NAMALWA (cell line): ENCODE data around the gene PTPRD.
A peak's percentile ranks its signal among the peaks of the same experiment; 100 is the strongest.

Experiments
- DNase-seq: peaks from one replicate; pipeline ENCODE4 v3.0.0-alpha.2; 2015; ENCODE audit warnings: low spot score

PTPRD gene

DNA sequence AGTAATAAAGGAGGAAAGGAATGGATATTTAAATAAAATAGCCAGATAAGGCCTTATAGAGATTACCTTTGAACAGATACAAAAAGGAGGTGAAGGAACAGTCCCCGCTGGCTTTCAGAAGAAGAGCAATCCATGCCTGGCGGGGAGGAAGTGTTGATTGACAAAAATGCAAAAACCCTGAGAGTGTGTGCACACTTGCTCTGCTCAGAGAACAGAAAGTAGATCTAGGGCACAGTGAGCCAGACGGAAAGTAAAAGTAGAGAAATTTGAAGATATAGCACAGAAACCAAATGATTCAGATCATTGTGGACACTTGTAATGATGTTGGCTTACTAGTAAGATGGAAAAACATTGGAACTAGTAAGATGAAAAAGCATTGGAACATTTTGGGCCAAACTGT is 720.6 kb downstream of the PTPRD start:
- DNase-seq: peak; percentile 11

DNA sequence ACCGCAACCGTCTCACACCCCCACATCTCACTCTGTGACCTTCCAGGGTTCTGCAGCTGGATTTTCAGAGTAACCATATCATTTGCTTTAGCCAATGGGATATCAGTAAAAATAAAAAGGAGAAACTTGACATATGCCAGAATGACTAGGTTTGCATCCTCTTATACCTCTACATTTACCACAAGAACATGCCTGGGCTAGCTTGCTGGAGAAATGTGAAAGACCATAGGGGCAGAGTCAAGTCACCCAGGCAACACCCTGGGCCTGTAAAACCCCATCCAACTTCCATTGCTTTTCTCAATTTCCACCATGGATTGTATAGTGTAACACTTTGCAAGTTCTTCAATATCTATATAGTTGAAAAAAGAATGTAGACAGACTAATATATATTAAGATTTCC is 731.1 kb downstream of the PTPRD start:
- DNase-seq: no peak

- DNase-seq: peak; percentile 12
These were observed 738.5 kb downstream of the PTPRD start for GRCh38 chr9:9874270-9874669.

GRCh38 chr9:9862235-9862810 is 750.5 kb downstream of the PTPRD start:
- no peak for DNase-seq

DNA sequence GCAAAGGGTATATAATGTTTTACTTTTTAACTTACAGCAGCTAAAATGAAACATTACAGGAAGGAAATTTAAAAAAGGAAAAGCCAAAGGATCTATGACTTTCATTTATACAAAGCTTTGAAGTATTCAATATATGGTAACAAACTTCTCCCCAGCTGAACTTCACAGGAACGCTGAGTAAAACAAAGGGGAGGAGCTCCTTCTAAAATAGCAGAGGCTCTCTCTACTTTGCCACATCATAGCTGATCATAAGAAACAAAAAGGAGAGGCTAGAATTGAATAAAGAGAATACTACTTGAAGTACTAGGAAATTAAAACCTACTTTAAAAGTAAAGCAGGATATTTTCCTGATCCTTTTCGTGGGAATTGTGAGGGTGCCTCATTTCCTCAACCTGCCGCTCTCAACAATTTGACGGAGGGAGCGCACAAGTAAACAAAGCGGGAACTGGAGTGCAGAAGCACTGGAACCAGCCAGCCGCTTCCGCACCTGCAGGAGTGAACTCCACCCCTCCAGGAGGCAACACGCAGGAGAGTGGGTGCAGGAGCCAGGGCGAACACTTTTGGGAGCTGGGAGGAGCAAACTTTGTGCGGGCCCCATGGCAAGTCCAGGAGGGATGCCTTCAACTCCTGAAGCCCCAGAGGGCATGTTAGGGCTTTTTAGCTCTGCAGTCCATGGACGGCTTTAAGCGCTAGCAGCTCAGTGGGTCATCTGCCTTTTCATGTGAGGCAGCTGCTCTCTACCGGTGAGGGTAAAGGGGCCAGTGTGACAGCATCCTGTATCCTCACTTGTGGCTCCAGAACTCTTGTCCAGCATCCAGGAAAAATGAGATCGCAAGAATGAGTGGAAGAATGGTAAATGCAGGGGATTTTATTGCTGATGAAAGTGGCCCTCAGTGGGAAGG is 757.4 kb downstream of the PTPRD start:
- DNase-seq: no peak

- DNase-seq: no peak
These were observed 765.1 kb downstream of the PTPRD start for GRCh38 chr9:9847750-9848149.

- DNase-seq: peak; percentile 25
These were observed 766.2 kb downstream of the PTPRD start for GRCh38 chr9:9846557-9846956.

GRCh38 chr9:9820436-9820835 is 792.4 kb downstream of the PTPRD start:
- no peak for DNase-seq

GRCh38 chr9:9819886-9820285 is 792.9 kb downstream of the PTPRD start:
- no peak for DNase-seq

- DNase-seq: no peak
These were observed 795.6 kb downstream of the PTPRD start for GRCh38 chr9:9817176-9817575.

DNA sequence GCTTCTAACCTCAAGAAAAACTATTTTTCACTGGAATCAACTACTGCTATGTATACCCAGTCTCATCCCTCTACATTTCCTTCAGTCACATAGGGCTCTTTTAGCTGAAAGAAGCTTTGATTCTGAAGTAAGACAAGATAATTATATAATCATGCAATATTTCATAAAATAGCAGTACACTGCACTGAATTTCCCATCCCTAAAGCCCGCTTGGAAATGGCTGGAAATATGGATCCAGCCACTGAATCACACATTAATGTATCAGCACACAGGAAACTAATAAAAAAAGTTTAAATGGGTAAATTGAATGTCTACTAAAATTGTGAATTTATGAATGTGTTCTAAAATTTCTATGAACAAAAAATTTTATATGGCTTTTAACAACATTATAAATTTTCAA is 808.7 kb downstream of the PTPRD start:
- DNase-seq: no peak

DNA sequence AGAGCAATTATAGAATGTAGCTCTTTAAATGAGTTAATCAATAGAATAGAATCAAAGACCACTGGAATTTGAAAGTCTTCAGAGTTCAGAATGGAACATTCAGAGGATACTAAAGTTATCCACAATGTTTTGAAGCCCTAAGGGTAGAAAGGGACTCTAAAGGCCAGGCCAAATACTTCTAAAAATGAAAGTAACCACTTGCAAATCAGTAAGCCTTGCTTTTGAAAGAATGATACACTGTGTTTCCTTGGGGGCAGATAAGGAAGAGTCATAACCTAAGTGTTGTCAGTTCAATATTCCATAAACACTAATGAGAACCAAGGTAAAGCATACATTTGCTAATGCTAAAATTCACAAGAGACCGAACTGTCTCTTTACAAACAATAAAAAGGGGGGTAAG is 813.5 kb downstream of the PTPRD start:
- DNase-seq: no peak

GRCh38 chr9:9792144-9792857 is 820.5 kb downstream of the PTPRD start:
- peak; percentile 31 for DNase-seq

GRCh38 chr9:9791611-9792010 is 821.2 kb downstream of the PTPRD start:
- peak; percentile 62 for DNase-seq

DNA sequence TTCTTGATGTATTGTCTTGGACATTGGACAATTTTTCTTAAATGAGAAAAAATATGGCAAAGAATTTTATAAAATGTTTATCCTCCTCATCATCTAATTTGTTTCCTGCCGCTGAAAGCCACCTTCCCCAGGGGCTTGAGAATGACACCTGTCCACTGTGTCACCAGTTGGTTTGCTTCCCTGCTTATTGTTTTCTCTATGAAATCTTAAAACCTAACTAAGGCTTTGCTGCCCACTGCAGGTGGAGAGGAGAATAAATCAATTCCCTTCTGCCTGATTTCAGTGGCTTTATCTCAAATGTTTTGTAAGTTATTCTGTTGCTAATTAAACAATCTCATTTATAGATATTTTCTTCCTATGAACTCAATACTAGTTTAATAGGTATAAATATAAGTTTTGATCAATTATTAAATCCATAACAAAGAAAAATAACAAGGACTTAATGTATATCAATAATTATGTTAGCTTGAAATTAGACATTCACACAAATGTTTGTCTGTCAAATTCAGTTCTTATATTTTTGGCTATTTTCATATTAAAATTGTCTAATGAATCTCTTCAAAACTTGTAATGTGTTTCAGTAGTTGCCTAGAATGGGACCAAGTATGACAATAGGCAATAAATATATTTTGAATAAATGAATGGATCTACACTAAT is 822.5 kb downstream of the PTPRD start:
- peak; percentile 85 for DNase-seq

GRCh38 chr9:9783711-9784110 is 829.1 kb downstream of the PTPRD start:
- no peak for DNase-seq

DNA sequence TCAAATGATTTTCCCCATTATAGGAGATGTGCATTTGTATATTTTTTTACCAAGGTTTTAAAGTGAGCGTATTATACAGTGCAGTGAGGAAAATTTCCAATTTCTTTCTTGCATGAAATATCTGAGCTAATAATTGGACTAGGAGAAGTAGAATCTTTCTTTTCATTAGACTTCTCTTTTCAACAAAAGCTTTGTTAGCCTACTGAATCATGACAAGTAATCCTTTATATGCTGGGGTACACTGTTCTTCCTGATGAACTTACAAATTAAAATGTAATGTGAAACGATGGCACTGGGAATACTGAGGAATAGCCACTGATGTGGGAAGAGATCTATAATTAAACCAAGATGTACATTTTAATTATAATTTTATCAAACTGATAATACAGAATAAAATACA is 829.6 kb downstream of the PTPRD start:
- DNase-seq: no peak

DNA sequence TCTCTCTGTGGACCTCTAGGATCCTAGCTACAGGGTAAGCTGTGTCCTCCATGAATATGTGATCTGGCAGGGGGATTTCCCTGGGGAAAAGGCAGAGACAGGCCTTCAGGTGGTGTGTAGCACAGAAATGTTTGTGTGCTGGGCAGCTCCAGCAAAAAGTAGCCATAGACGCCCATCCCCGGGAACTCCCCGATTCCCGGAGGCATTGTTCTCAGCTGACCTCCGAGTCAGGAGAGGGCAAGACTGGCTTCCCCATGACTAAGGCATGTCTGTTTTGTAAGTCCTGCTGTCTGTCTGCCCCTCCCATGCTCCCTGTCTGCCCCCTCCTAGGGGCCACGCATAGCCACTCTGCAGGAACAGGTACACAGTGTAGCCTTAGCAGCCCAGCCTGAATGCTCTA is 834.5 kb downstream of the PTPRD start:
- DNase-seq: no peak

DNA sequence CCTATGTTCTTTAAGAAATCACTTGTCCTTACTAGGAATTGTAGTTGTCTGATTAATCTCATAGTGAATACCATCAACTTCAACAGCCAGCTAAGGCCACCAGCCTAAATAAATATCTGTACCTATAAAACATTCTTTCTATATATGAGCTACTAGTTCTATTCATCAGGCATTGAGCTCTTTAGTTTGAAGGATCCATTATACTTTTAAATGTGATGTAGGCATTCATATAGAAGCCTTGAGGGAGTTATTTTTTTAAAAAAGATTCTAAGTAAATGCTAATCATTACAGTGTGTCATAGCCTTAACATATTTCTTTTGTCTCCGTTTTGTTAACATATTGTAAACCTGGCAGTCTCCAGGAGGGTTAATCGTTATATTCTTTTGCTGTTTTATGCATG is 838.3 kb downstream of the PTPRD start:
- no peak for DNase-seq

GRCh38 chr9:9771314-9771713 is 841.5 kb downstream of the PTPRD start:
- no peak for DNase-seq

DNA sequence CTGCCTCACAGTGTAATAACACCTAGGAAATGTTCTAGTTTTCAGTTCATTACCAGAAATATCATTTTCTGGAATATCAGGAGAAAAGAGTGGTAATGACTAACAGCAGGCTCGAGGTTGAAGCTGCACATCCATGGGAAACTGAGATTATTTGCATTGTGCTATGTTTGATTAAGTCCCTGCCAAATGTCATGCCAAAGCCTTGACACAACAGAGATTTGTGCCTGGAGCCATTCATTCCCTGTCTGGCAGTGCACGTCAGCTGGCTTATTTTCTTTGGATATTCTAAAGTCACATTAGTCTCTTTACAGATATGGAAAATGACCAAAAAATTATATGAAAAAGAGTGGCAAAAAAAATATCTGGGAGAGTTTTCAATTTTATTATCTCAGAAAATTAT is 848.0 kb downstream of the PTPRD start:
- no peak for DNase-seq

DNA sequence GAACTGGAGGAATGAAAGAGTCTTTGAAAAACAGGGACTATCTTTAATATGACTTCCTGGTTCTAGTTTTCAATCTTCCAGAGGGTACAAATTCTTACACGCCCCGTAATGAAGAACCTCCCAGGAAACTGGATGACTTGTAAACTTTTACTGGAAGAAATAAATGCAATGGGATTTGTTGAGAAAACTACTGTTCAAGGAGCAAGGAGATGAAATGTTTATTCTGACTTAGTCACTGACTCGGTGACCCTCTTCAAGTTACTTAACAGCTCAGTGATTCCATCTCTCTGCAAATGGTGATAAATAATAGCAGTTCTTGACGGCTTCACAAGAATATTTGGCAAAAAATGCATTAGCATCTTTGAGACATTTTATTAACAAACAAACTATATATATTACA is 858.6 kb downstream of the PTPRD start:
- DNase-seq: no peak

DNA sequence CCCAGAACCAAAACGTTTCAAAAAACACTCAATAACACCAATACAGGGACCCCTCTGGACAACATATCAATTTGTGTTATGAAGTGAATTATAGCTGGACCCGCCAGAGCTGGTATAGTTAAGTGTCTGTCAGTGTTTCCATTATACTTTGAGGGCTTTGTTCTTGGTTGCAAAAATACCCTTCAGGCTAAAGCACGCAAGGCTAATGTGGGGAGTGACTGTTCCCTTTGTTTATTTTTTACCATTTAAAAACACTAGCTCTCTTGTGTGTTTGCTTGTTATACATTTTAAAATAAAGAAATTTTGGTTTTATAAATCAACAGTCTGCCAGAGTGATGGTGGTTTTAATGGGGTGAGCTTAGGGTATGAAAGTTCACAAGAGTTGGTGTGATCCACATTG is 859.5 kb downstream of the PTPRD start:
- no peak for DNase-seq
